Osteoblast (primary cell): ENCODE measurements around the gene AUTS2. TPM values are rescaled to one million over a fixed set of nuclear protein-coding genes. Genes with fewer than 3 reads are reported as not detected.

Experiments
- DNase-seq: peaks from one replicate; pipeline ENCODE4 v3.0.0; 2011; ENCODE audit warnings: low spot score, mixed read lengths; ENCODE audit not compliant: insufficient read length; ENCODE audit errors: missing footprints
- H2AFZ ChIP-seq: 2 replicates; pipeline ENCODE4 v1.6.0; 2011; ENCODE audit warnings: mild to moderate bottlenecking, low read length
- H3K27ac ChIP-seq: 2 replicates; pipeline ENCODE4 v1.5.1; 2011; ENCODE audit warnings: mild to moderate bottlenecking, low read depth, low read length, moderate library complexity
- H3K27me3 ChIP-seq: 2 replicates; pipeline ENCODE4 v1.6.0; 2012; ENCODE audit warnings: mild to moderate bottlenecking, control low read depth, inconsistent platforms, low read length, moderate library complexity; ENCODE audit not compliant: insufficient read depth
- H3K36me3 ChIP-seq: 2 replicates; pipeline ENCODE4 v1.5.1; 2011; ENCODE audit warnings: mild to moderate bottlenecking, low read length, control low read depth, moderate library complexity; ENCODE audit not compliant: insufficient read depth
- H3K4me1 ChIP-seq: 2 replicates; pipeline ENCODE4 v1.5.1; 2011; ENCODE audit warnings: mild to moderate bottlenecking, low read length, control low read depth, moderate library complexity; ENCODE audit not compliant: insufficient read depth
- H3K4me2 ChIP-seq: 2 replicates; pipeline ENCODE4 v1.6.0; 2011; ENCODE audit warnings: mild to moderate bottlenecking, low read length; ENCODE audit not compliant: insufficient read depth
- H3K4me3 ChIP-seq: fragments of 200-600 bp; sonication (generic); 3 replicates; pipeline ENCODE4 v1.5.1; 2012; ENCODE audit warnings: mild to moderate bottlenecking, low read length, inconsistent platforms; ENCODE audit not compliant: insufficient read depth
- H3K79me2 ChIP-seq: 2 replicates; pipeline ENCODE4 v1.6.0; 2012; ENCODE audit warnings: mild to moderate bottlenecking, low read length, control low read depth, inconsistent platforms; ENCODE audit not compliant: insufficient read depth
- H3K9me3 ChIP-seq: 2 replicates; pipeline ENCODE4 v1.5.1; 2011; ENCODE audit warnings: low read depth, low read length, control low read depth
- H4K20me1 ChIP-seq: 2 replicates; pipeline ENCODE4 v1.6.0; 2012; ENCODE audit warnings: mild to moderate bottlenecking, low read length, control low read depth; ENCODE audit not compliant: insufficient read depth
- CTCF ChIP-seq: IDR thresholded peaks from 2 replicates; pipeline ENCODE4 v1.5.1; 2011; ENCODE audit warnings: mild to moderate bottlenecking, low read depth, low read length, moderate library complexity; ENCODE audit errors: extremely low read depth
- total RNA-seq: library from RNA; depleted of rRNA; stranded (reverse); fragments of >200 nt; gene quantifications from 2 replicates; pipeline ENCODE4 v1.2.3, GENCODE V29; 2012

The AUTS2 gene
- total RNA-seq, 1 donor = 15.2 TPM

- H3K27me3 ChIP-seq = no peaks in the 10 kb centered on the region
- no peak overlapping the region for H3K27ac ChIP-seq
- no peaks in the 10 kb centered on the region for H3K79me2 ChIP-seq
- H3K4me3 ChIP-seq = no peak overlapping the region
- no peak for TF ChIP-seq CTCF
- no peaks in the 10 kb centered on the region for H3K4me1 ChIP-seq
- H3K4me2 ChIP-seq = no peak overlapping the region
- no peaks in the 10 kb centered on the region for H3K9me3 ChIP-seq
- H2AFZ ChIP-seq = no peak overlapping the region
- H3K36me3 ChIP-seq = no peaks in the 10 kb centered on the region
- no peak for DNase-seq
- no peaks in the 10 kb centered on the region for H4K20me1 ChIP-seq
These were observed 251.0 kb downstream of the AUTS2 start for GRCh38 chr7:69849268-69849667.

GRCh38 chr7:69857014-69857413, 258.7 kb downstream of the AUTS2 start:
- Histone ChIP-seq H3K27ac (no peak overlapping the region), H4K20me1 (peaks cover 2% of the 10 kb centered on the region), H3K27me3 (no peaks in the 10 kb centered on the region), H3K4me2 (no peak overlapping the region), H3K9me3 (no peaks in the 10 kb centered on the region), H2AFZ (no peak overlapping the region), H3K36me3 (no peaks in the 10 kb centered on the region), H3K79me2 (no peaks in the 10 kb centered on the region), H3K4me3 (no peak overlapping the region), H3K4me1 (no peaks in the 10 kb centered on the region)
- no peak for DNase-seq
- TF ChIP-seq CTCF = no peak

- Histone ChIP-seq H3K36me3 (no peaks in the 10 kb centered on the region), H2AFZ (no peak overlapping the region), H3K27ac (no peak overlapping the region), H4K20me1 (peaks cover 2% of the 10 kb centered on the region), H3K9me3 (no peaks in the 10 kb centered on the region), H3K4me3 (no peak overlapping the region), H3K4me2 (no peak overlapping the region), H3K4me1 (no peaks in the 10 kb centered on the region), H3K27me3 (no peaks in the 10 kb centered on the region), H3K79me2 (no peaks in the 10 kb centered on the region)
- no peak for DNase-seq
- no peak for TF ChIP-seq CTCF
These were observed 260.2 kb downstream of the AUTS2 start for GRCh38 chr7:69858471-69858870.

- Histone ChIP-seq H3K9me3 (no peaks in the 10 kb centered on the region), H3K36me3 (no peaks in the 10 kb centered on the region), H3K79me2 (no peaks in the 10 kb centered on the region), H3K27ac (no peak overlapping the region), H4K20me1 (peaks cover 4% of the 10 kb centered on the region), H3K4me2 (no peak overlapping the region), H3K27me3 (no peaks in the 10 kb centered on the region), H3K4me3 (no peak overlapping the region), H2AFZ (no peak overlapping the region), H3K4me1 (no peaks in the 10 kb centered on the region)
- TF ChIP-seq CTCF = no peak
- DNase-seq = no peak
These were observed 261.1 kb downstream of the AUTS2 start for GRCh38 chr7:69859342-69859741.
